RWPE1 (cell line): ENCODE measurements around the gene CHRM5.
A peak's percentile ranks its signal among the peaks of the same experiment; 100 is the strongest.
"Not testable (repeated sequence)": the region's sequence is repeated elsewhere in the genome, so short reads cannot be mapped to it uniquely, and the experiment has no call there.

Source experiments
- CTCF ChIA-PET: fragments of 350-600 bp; sonication (Branson Sonifier 250); formaldehyde crosslinking; extraction: SDS; loops from one replicate; lab custom pipeline; 2021; lab: Yijun Ruan, JAX
- POLR2A ChIA-PET: fragments of 400-600 bp; formaldehyde crosslinking; extraction: SDS; loops from one replicate; lab custom pipeline; 2020; ENCODE audit warnings: antibody characterized with exemption; ENCODE audit not compliant: low non-redundant PET; lab: Yijun Ruan, JAX
- DNase-seq: peaks from one replicate; pipeline ENCODE4 v3.0.0; 2012; ENCODE audit warnings: low spot score
- H3K27ac ChIP-seq: fragments of 450-650 bp; 2 replicates; pipeline ENCODE4 v1.5.1; 2017
- CTCF ChIP-seq: fragments of 450-650 bp; conservative IDR thresholded peaks from 2 replicates; pipeline ENCODE4 v1.5.1; 2017; ENCODE audit warnings: low read depth, mild to moderate bottlenecking

Gene CHRM5

GRCh38 chr15:33994005-33994615, 25.8 kb downstream of the CHRM5 start:
- POLR2A ChIA-PET = no interaction called here

GRCh38 chr15:33995666-33996065, 27.4 kb downstream of the CHRM5 start:
- CTCF ChIA-PET = interaction anchor here (0.6 kb wide), 1 partner anchor 971 kb away, joined by 3 read pairs; no protein-coding TSS in a partner anchor
- POLR2A ChIA-PET, DNase-seq, H3K27ac ChIP-seq: not testable (repeated sequence)

More at GRCh38 chr15:33994005-33994615, 25.8 kb downstream of the CHRM5 start:
- CTCF ChIA-PET = interaction anchor here (0.6 to 0.7 kb wide), 2 partner anchors 73 to 223 kb away, joined by 4 to 5 read pairs; no protein-coding TSS in a partner anchor
- DNase-seq = no peak
- no peak overlapping the region for H3K27ac ChIP-seq
- TF ChIP-seq CTCF = no peak; the same call in 1 of the 2 replicates

- TF ChIP-seq CTCF = no peak
- DNase-seq = peak; percentile 61
- H3K27ac ChIP-seq = no peak overlapping the region
- ChIA-PET POLR2A (no interaction called here), CTCF (interaction anchor here (0.6 kb wide), 1 partner anchor 190 kb away, joined by 3 read pairs; no protein-coding TSS in a partner anchor)
Measured at GRCh38 chr15:34001536-34001935, 33.2 kb downstream of the CHRM5 start.

GRCh38 chr15:34006381-34006780, 38.1 kb downstream of the CHRM5 start:
- no peak overlapping the region for H3K27ac ChIP-seq
- DNase-seq = no peak
- ChIA-PET POLR2A (no interaction called here), CTCF (interaction anchor here (0.6 kb wide), 1 partner anchor 266 kb away, joined by 6 read pairs; no protein-coding TSS in a partner anchor)
- TF ChIP-seq CTCF = no peak

GRCh38 chr15:34009656-34010055, 41.4 kb downstream of the CHRM5 start:
- H3K27ac ChIP-seq = no peak overlapping the region
- DNase-seq = no peak
- no peak for TF ChIP-seq CTCF
- POLR2A ChIA-PET = no interaction called here
- CTCF ChIA-PET = no interaction called here

GRCh38 chr15:34010921-34011320, 42.6 kb downstream of the CHRM5 start:
- TF ChIP-seq CTCF = no peak
- no peak for DNase-seq
- POLR2A ChIA-PET = no interaction called here
- CTCF ChIA-PET = interaction anchor here (0.6 kb wide), 1 partner anchor 108 kb away, joined by 3 read pairs; no protein-coding TSS in a partner anchor
- H3K27ac ChIP-seq = no peak overlapping the region

- no peak overlapping the region for H3K27ac ChIP-seq
- no peak for DNase-seq
- POLR2A ChIA-PET = no interaction called here
- CTCF ChIA-PET = interaction anchor here (0.6 kb wide), 1 partner anchor 107 kb away, joined by 3 read pairs; no protein-coding TSS in a partner anchor
- TF ChIP-seq CTCF = no peak
Measured at GRCh38 chr15:34011481-34011880, 43.2 kb downstream of the CHRM5 start.
